GM23338 (cell line): ENCODE measurements around the gene CHAC1. TPM values are rescaled to one million over a fixed set of nuclear protein-coding genes. Genes with fewer than 3 reads are reported as not detected.

ENCODE experiments used
- ATAC-seq: fragments of 200-7000 bp; cut with Tn5 transposase; 3 replicates; pipeline ENCODE4 v1.9.1; 2020
- DNase-seq: peaks from one replicate; pipeline ENCODE4 v3.0.0-alpha.2; 2015; ENCODE audit warnings: low spot score
- H2AFZ ChIP-seq: fragments of 200-600 bp; sonication (generic); 2 replicates; pipeline ENCODE4 v1.8.0; 2016; ENCODE audit warnings: antibody characterized with exemption, mild to moderate bottlenecking, moderate library complexity
- H3F3A ChIP-seq: fragments of 200-600 bp; sonication (generic); replicated peaks from 2 replicates; pipeline ENCODE4 v1.8.0; 2017; ENCODE audit warnings: antibody characterized with exemption, mixed run types, low read depth
- H3K27ac ChIP-seq: fragments of 200-600 bp; sonication (generic); 2 replicates; pipeline ENCODE4 v1.6.1; 2016; ENCODE audit warnings: low read depth
- H3K27me3 ChIP-seq: fragments of 200-600 bp; sonication (generic); 2 replicates; pipeline ENCODE4 v1.8.0; 2016; ENCODE audit warnings: mild to moderate bottlenecking, mixed run types, moderate library complexity; ENCODE audit not compliant: insufficient read depth
- H3K36me3 ChIP-seq: fragments of 200-600 bp; sonication (generic); 2 replicates; pipeline ENCODE4 v1.8.0; 2016; ENCODE audit warnings: mild to moderate bottlenecking; ENCODE audit not compliant: insufficient read depth
- H3K4me1 ChIP-seq: fragments of 200-600 bp; sonication (generic); 2 replicates; pipeline ENCODE4 v1.8.0; 2016; ENCODE audit warnings: mild to moderate bottlenecking, moderate library complexity; ENCODE audit not compliant: insufficient read depth
- H3K4me2 ChIP-seq: fragments of 200-600 bp; sonication (generic); 2 replicates; pipeline ENCODE4 v1.7.1; 2017; ENCODE audit warnings: mixed run types
- H3K4me3 ChIP-seq: fragments of 200-600 bp; sonication (generic); 2 replicates; pipeline ENCODE4 v1.6.1; 2016; ENCODE audit warnings: mixed run types
- H3K79me2 ChIP-seq: fragments of 200-600 bp; sonication (generic); replicated peaks from 2 replicates; pipeline ENCODE4 v1.8.0; 2017; ENCODE audit warnings: mild to moderate bottlenecking; ENCODE audit not compliant: insufficient read depth
- H3K9me2 ChIP-seq: fragments of 200-600 bp; sonication (generic); 2 replicates; pipeline ENCODE4 v1.8.0; 2017; ENCODE audit not compliant: insufficient read depth
- H4K20me1 ChIP-seq: fragments of 200-600 bp; sonication (generic); replicated peaks from 2 replicates; pipeline ENCODE4 v1.8.0; 2017; ENCODE audit warnings: mild to moderate bottlenecking; ENCODE audit not compliant: insufficient read depth
- H3K27ac Mint-ChIP-seq: 2 replicates; pipeline ENCODE4 v1.8.0; 2020; ENCODE audit warnings: inconsistent platforms, mild to moderate bottlenecking, moderate library complexity, mixed read lengths
- H3K27me3 Mint-ChIP-seq: 3 replicates; pipeline ENCODE4 v1.8.0; 2022; ENCODE audit warnings: low read depth, mild to moderate bottlenecking, moderate library complexity, mixed read lengths, inconsistent platforms; ENCODE audit not compliant: insufficient read depth, poor library complexity
- H3K36me3 Mint-ChIP-seq: 3 replicates; pipeline ENCODE4 v1.8.0; 2021; ENCODE audit warnings: low read depth, mild to moderate bottlenecking, inconsistent platforms, moderate library complexity, mixed read lengths
- H3K4me1 Mint-ChIP-seq: 3 replicates; pipeline ENCODE4 v1.8.0; 2020; ENCODE audit warnings: mild to moderate bottlenecking, inconsistent platforms, mixed read lengths
- H3K4me3 Mint-ChIP-seq: 3 replicates; pipeline ENCODE4 v1.8.0; 2021; ENCODE audit warnings: moderate library complexity, mild to moderate bottlenecking, inconsistent platforms, mixed read lengths
- H3K9me3 Mint-ChIP-seq: 3 replicates; pipeline ENCODE4 v1.8.0; 2020; ENCODE audit warnings: moderate library complexity, mild to moderate bottlenecking, inconsistent platforms, mixed read lengths
- CREB1 ChIP-seq: fragments of 250-450 bp; sonication (Bioruptor Pico); IDR thresholded peaks from 2 replicates; pipeline ENCODE4 v1.5.0; 2020; ENCODE audit warnings: low read depth, mild to moderate bottlenecking, moderate library complexity
- CTCF ChIP-seq, 2 experiments: fragments of 200-600 bp in 1 of 2; sonication (generic) in 1 of 2; conservative IDR thresholded peaks; 2 replicates each; pipeline versions ENCODE4 v1.5.1 to v1.6.1; 2016 to 2017; ENCODE audit warnings: antibody characterized with exemption in 2 of 2, low read depth in 2 of 2, mild to moderate bottlenecking in 2 of 2, moderate library complexity in 1 of 2
- ETS1 ChIP-seq: IDR thresholded peaks from 2 replicates; pipeline ENCODE4 v1.6.1; 2016; ENCODE audit warnings: antibody characterized with exemption
- EZH2 ChIP-seq: fragments of 200-600 bp; sonication (generic); IDR thresholded peaks from one replicate; pipeline ENCODE4 v1.8.0; 2017; ENCODE audit warnings: antibody characterized with exemption, mild to moderate bottlenecking, low read depth; ENCODE audit not compliant: unreplicated experiment
- EZH2phosphoT487 ChIP-seq: fragments of 200-600 bp; sonication (generic); IDR thresholded peaks from one replicate; pipeline ENCODE4 v1.8.1; 2018; ENCODE audit warnings: antibody characterized with exemption; ENCODE audit not compliant: unreplicated experiment
- JUNB ChIP-seq: IDR thresholded peaks from one replicate; pipeline ENCODE4 v1.6.1; 2016; ENCODE audit warnings: antibody characterized with exemption; ENCODE audit not compliant: unreplicated experiment
- NANOG ChIP-seq: IDR thresholded peaks from 2 replicates; pipeline ENCODE4 v1.6.1; 2016; ENCODE audit warnings: antibody characterized with exemption, borderline replicate concordance
- POLR2AphosphoS5 ChIP-seq: IDR thresholded peaks from 2 replicates; pipeline ENCODE4 v1.6.1; 2016; ENCODE audit warnings: antibody characterized with exemption, low read depth
- REST ChIP-seq: IDR thresholded peaks from one replicate; pipeline ENCODE4 v1.6.1; 2018; ENCODE audit warnings: antibody characterized with exemption; ENCODE audit not compliant: unreplicated experiment
- STAT1 ChIP-seq: IDR thresholded peaks from one replicate; pipeline ENCODE4 v1.6.1; 2016; ENCODE audit warnings: antibody characterized with exemption; ENCODE audit not compliant: unreplicated experiment
- ZNF114 ChIP-seq: fragments of 250-450 bp; sonication (Bioruptor Pico); IDR thresholded peaks from 2 replicates; pipeline ENCODE4 v1.5.0; 2020; ENCODE audit warnings: mild to moderate bottlenecking, moderate library complexity
- ZNF331 ChIP-seq: fragments of 250-450 bp; sonication (Bioruptor Pico); IDR thresholded peaks from 2 replicates; pipeline ENCODE4 v1.5.0; 2020; ENCODE audit warnings: low read depth, mild to moderate bottlenecking, moderate library complexity
- polyA plus RNA-seq: library from polyadenylated mRNA; unstranded; fragments of >200 nt; fragmentation: Nextera tagmentation; extraction: Ambion mirVana; gene quantifications from 2 replicates; pipeline ENCODE4 v1.2.1, GENCODE V29; 2016
- total RNA-seq: library from RNA; depleted of rRNA; stranded (reverse); fragments of >200 nt; shearing (Covaris generic); gene quantifications from 2 replicates; pipeline ENCODE4 v1.2.3, GENCODE V29; 2014
- TF ChIP-seq, protein P1 (sequence below): fragments of 250-450 bp; sonication (Bioruptor Pico); IDR thresholded peaks from 2 replicates; pipeline ENCODE4 v1.5.0; 2020; ENCODE audit warnings: mild to moderate bottlenecking, moderate library complexity

The CHAC1 gene
- total and polyA plus RNA-seq, 2 experiments from 2014 or later, result 73.0 to 124 TPM

DNA sequence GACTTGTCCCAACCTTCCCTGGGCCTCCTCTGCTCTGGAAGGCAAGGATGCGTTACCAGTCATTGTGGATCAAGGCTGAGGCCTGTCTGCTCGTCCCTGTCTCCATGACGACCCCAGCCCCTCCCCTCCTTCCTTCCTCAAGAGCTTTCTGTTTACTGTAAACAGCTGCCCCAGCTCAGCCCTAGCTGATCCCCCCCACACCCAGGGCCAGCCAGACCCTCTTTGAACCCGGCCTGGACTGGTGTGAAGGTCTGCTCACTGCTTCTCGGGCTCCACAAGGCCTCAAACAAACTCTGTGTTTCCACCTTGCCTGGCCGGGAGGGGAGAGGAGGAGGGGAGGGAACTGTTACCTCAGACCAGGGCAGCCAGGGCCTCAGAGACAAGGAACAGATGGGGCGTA is 42.1 kb upstream of the CHAC1 start (continued):
- TF ChIP-seq ZNF331 (CRISPR knock-in tag) (no peak), CREB1 (CRISPR knock-in tag) (no peak), EZH2 (no peak), ZNF114 (CRISPR knock-in tag) (no peak), JUNB (no peak), EZH2phosphoT487 (no peak), POLR2AphosphoS5 (no peak)

- peaks cover 28% of the 10 kb centered on the region for H3K4me1 ChIP-seq
- H3K9me2 ChIP-seq, result no peaks in the 10 kb centered on the region
- Mint-ChIP-seq H3K27ac (no peak overlapping the region), H3K4me1 (peaks cover 45% of the 10 kb centered on the region), H3K4me3 (no peak overlapping the region), H3K9me3 (no peaks in the 10 kb centered on the region), H3K36me3 (no peaks in the 10 kb centered on the region), H3K27me3 (peaks cover 12% of the 10 kb centered on the region)
- H3F3A ChIP-seq, result 0 out of 2 replicates have a peak, but pooled peaks cover 10% of the 10 kb centered on the region
- no peaks in the 10 kb centered on the region for H4K20me1 ChIP-seq
- no peaks in the 10 kb centered on the region for H3K79me2 ChIP-seq
- no peak overlapping the region for H3K27ac ChIP-seq
- no peak overlapping the region for H2AFZ ChIP-seq
- ATAC-seq, result no peak
- H3K4me3 ChIP-seq, result no peak overlapping the region
- no peaks in the 10 kb centered on the region for H3K27me3 ChIP-seq
- DNase-seq, result no peak
- TF ChIP-seq NANOG (no peak), STAT1 (no peak), REST (no peak), ETS1 (no peak), CTCF (conservative IDR thresholded peaks at IDR 0.05; ENCODE audit: low read depth in 2 of 2) (no peak), ZNF331 (CRISPR knock-in tag) (no peak), CREB1 (CRISPR knock-in tag) (no peak), EZH2phosphoT487 (no peak), POLR2AphosphoS5 (no peak), EZH2 (no peak), ZNF114 (CRISPR knock-in tag) (no peak)
- TF ChIP-seq, protein P1, sequence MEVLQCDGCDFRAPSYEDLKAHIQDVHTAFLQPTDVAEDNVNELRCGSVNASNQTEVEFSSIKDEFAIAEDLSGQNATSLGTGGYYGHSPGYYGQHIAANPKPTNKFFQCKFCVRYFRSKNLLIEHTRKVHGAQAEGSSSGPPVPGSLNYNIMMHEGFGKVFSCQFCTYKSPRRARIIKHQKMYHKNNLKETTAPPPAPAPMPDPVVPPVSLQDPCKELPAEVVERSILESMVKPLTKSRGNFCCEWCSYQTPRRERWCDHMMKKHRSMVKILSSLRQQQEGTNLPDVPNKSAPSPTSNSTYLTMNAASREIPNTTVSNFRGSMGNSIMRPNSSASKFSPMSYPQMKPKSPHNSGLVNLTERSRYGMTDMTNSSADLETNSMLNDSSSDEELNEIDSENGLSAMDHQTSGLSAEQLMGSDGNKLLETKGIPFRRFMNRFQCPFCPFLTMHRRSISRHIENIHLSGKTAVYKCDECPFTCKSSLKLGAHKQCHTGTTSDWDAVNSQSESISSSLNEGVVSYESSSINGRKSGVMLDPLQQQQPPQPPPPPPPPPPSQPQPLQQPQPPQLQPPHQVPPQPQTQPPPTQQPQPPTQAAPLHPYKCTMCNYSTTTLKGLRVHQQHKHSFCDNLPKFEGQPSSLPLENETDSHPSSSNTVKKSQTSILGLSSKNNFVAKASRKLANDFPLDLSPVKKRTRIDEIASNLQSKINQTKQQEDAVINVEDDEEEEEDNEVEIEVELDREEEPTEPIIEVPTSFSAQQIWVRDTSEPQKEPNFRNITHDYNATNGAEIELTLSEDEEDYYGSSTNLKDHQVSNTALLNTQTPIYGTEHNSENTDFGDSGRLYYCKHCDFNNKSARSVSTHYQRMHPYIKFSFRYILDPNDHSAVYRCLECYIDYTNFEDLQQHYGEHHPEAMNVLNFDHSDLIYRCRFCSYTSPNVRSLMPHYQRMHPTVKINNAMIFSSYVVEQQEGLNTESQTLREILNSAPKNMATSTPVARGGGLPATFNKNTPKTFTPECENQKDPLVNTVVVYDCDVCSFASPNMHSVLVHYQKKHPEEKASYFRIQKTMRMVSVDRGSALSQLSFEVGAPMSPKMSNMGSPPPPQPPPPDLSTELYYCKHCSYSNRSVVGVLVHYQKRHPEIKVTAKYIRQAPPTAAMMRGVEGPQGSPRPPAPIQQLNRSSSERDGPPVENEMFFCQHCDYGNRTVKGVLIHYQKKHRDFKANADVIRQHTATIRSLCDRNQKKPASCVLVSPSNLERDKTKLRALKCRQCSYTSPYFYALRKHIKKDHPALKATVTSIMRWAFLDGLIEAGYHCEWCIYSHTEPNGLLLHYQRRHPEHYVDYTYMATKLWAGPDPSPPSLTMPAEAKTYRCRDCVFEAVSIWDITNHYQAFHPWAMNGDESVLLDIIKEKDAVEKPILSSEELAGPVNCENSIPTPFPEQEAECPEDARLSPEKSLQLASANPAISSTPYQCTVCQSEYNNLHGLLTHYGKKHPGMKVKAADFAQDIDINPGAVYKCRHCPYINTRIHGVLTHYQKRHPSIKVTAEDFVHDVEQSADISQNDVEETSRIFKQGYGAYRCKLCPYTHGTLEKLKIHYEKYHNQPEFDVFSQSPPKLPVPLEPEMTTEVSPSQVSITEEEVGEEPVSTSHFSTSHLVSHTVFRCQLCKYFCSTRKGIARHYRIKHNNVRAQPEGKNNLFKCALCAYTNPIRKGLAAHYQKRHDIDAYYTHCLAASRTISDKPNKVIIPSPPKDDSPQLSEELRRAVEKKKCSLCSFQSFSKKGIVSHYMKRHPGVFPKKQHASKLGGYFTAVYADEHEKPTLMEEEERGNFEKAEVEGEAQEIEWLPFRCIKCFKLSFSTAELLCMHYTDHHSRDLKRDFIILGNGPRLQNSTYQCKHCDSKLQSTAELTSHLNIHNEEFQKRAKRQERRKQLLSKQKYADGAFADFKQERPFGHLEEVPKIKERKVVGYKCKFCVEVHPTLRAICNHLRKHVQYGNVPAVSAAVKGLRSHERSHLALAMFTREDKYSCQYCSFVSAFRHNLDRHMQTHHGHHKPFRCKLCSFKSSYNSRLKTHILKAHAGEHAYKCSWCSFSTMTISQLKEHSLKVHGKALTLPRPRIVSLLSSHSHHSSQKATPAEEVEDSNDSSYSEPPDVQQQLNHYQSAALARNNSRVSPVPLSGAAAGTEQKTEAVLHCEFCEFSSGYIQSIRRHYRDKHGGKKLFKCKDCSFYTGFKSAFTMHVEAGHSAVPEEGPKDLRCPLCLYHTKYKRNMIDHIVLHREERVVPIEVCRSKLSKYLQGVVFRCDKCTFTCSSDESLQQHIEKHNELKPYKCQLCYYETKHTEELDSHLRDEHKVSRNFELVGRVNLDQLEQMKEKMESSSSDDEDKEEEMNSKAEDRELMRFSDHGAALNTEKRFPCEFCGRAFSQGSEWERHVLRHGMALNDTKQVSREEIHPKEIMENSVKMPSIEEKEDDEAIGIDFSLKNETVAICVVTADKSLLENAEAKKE (CRISPR knock-in tag), result no peak
- no peaks in the 10 kb centered on the region for H3K36me3 ChIP-seq
- no peak overlapping the region for H3K4me2 ChIP-seq
Observed at GRCh38 chr15:40911693-40912092, 41.6 kb upstream of the CHAC1 start.
